ENCODE data around the gene PRXL2C. TPM values are rescaled to one million over a fixed set of nuclear protein-coding genes. Genes with fewer than 3 reads are reported as not detected.
A peak's percentile ranks its signal among the peaks of the same experiment; 100 is the strongest.

Gene PRXL2C
- total RNA-seq, 2 donors from 2014 or later = 14.3 to 14.6 TPM

DNA sequence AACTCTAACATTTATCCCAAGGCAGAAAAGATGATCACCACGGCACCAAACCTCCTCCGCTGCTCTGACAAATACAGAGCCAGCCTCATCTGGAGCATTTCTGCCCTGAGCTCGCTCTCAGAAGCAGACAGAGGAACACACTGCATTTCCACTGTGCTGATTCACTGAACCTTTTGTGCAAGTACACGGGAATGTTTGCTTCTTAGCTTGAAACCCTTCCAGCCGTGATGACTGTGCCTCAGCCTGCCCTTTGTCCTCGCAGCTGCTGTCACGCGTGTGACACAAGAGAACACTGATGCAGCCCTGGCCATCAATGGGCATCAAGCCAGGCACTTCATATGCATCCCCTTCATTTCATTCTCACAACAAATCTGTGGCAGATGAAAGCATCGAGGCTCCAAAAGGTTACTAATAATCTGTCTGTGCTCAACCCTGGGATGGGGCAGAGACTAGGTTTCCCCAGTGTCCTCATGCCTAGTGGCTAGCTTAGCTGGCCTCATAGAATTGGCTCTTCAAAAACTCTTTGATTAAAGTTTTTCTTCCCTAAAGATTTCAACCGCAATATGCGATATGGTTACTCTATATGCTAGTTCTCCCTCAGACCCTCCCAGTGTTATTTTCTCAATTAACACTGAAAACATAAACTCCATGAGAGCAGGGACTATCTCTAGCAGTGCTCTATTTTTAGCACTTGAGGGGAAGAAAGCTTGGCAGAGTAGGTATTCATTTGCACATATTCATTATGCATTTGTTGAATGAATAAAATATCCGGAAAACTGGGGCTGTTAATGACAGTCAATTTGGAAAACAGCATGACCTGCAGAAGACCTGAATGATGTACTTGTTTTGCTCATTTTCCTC lies 42.8 kb downstream of the PRXL2C start:
- 31% methylated on average over 12 of the region's 12 CpGs for WGBS
- TF ChIP-seq, protein P1, sequence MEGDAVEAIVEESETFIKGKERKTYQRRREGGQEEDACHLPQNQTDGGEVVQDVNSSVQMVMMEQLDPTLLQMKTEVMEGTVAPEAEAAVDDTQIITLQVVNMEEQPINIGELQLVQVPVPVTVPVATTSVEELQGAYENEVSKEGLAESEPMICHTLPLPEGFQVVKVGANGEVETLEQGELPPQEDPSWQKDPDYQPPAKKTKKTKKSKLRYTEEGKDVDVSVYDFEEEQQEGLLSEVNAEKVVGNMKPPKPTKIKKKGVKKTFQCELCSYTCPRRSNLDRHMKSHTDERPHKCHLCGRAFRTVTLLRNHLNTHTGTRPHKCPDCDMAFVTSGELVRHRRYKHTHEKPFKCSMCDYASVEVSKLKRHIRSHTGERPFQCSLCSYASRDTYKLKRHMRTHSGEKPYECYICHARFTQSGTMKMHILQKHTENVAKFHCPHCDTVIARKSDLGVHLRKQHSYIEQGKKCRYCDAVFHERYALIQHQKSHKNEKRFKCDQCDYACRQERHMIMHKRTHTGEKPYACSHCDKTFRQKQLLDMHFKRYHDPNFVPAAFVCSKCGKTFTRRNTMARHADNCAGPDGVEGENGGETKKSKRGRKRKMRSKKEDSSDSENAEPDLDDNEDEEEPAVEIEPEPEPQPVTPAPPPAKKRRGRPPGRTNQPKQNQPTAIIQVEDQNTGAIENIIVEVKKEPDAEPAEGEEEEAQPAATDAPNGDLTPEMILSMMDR (IDR thresholded peaks at IDR 0.05) = no peak
- TF ChIP-seq POLR2A (IDR thresholded peaks at IDR 0.05) (no peak), POLR2AphosphoS5 (IDR thresholded peaks at IDR 0.05) (peak; percentile 67)
- Histone ChIP-seq H3K27me3 (replicated peaks; ENCODE audit: insufficient read depth) (no peaks in the 10 kb centered on the region), H3K9me3 (no peaks in the 10 kb centered on the region), H3K4me1 (replicated peaks) (no peaks in the 10 kb centered on the region), H3K27ac (peak overlapping the region; percentile 50 to 51), H3K36me3 (no peaks in the 10 kb centered on the region), H3K4me3 (no peak overlapping the region)
- intact Hi-C loops (cut with DNase I) = no loop called here
- DNase-seq (ENCODE audit: low spot score) = peak; percentile 34

GRCh38 chr9:96611302-96611701 lies 43.8 kb downstream of the PRXL2C start:
- Histone ChIP-seq H3K4me1 (replicated peaks) (no peaks in the 10 kb centered on the region), H3K9me3 (no peaks in the 10 kb centered on the region), H3K27me3 (replicated peaks; ENCODE audit: insufficient read depth) (no peaks in the 10 kb centered on the region), H3K36me3 (no peaks in the 10 kb centered on the region), H3K4me3 (no peak overlapping the region), H3K27ac (peak overlapping the region in 1 of 2 donors; percentile 50)
- intact Hi-C loops (cut with DNase I) = no loop called here
- WGBS = 61% methylated on average over 3 of the region's 3 CpGs
- TF ChIP-seq POLR2A (IDR thresholded peaks at IDR 0.05) = no peak
- TF ChIP-seq, protein P1 (IDR thresholded peaks at IDR 0.05) = no peak
- no peak for TF ChIP-seq POLR2AphosphoS5 (IDR thresholded peaks at IDR 0.05)
- DNase-seq (ENCODE audit: low spot score) = no peak

GRCh38 chr9:96609732-96610131 lies 45.4 kb downstream of the PRXL2C start:
- no peak overlapping the region for H3K4me3 ChIP-seq
- H3K4me1 ChIP-seq (replicated peaks) = no peaks in the 10 kb centered on the region
- TF ChIP-seq POLR2AphosphoS5 (IDR thresholded peaks at IDR 0.05) (no peak), POLR2A (IDR thresholded peaks at IDR 0.05) (no peak)
- TF ChIP-seq, protein P1 (IDR thresholded peaks at IDR 0.05) = no peak
- no peak for DNase-seq (ENCODE audit: low spot score)
- no peaks in the 10 kb centered on the region for H3K36me3 ChIP-seq
- no peaks in the 10 kb centered on the region for H3K9me3 ChIP-seq
- no peaks in the 10 kb centered on the region for H3K27me3 ChIP-seq (replicated peaks; ENCODE audit: insufficient read depth)
- no peak overlapping the region for H3K27ac ChIP-seq
- intact Hi-C loops (cut with DNase I) = no loop called here

- no peak overlapping the region for H3K4me3 ChIP-seq
- TF ChIP-seq POLR2AphosphoS5 (IDR thresholded peaks at IDR 0.05) (no peak), POLR2A (IDR thresholded peaks at IDR 0.05) (no peak)
- TF ChIP-seq, protein P1 (IDR thresholded peaks at IDR 0.05) = no peak
- intact Hi-C loops (cut with DNase I) = no loop called here
- H3K4me1 ChIP-seq (replicated peaks) = no peaks in the 10 kb centered on the region
- H3K36me3 ChIP-seq = no peaks in the 10 kb centered on the region
- 83% methylated on average over 3 of the region's 3 CpGs for WGBS
- no peaks in the 10 kb centered on the region for H3K27me3 ChIP-seq (replicated peaks; ENCODE audit: insufficient read depth)
- no peak overlapping the region for H3K27ac ChIP-seq
- no peak for DNase-seq (ENCODE audit: low spot score)
- no peaks in the 10 kb centered on the region for H3K9me3 ChIP-seq
These were observed 47.1 kb downstream of the PRXL2C start for GRCh38 chr9:96607971-96608370.

GRCh38 chr9:96605328-96605727 lies 49.8 kb downstream of the PRXL2C start:
- intact Hi-C loops (cut with DNase I) = no loop called here
- Histone ChIP-seq H3K9me3 (no peaks in the 10 kb centered on the region), H3K27ac (no peak overlapping the region), H3K4me1 (replicated peaks) (peaks cover 3% of the 10 kb centered on the region), H3K27me3 (replicated peaks; ENCODE audit: insufficient read depth) (no peaks in the 10 kb centered on the region), H3K4me3 (no peak overlapping the region), H3K36me3 (no peaks in the 10 kb centered on the region)
- WGBS = 98% methylated on average over 3 of the region's 3 CpGs
- no peak for DNase-seq (ENCODE audit: low spot score)
- TF ChIP-seq POLR2AphosphoS5 (IDR thresholded peaks at IDR 0.05) (no peak), POLR2A (IDR thresholded peaks at IDR 0.05) (no peak)

Data from prostate gland (tissue), 2 donors.